ENCODE results near the gene PLXNA4.

GRCh38 chr7:132450696-132451095 lies 125.6 kb downstream of the PLXNA4 start:
- TF ChIP-seq POLR2A (IDR thresholded peaks at IDR 0.05) (no peak), CTCF (IDR thresholded peaks at IDR 0.05) (no peak)
